ENCODE data around the gene GIT2. TPM values are rescaled to one million over a fixed set of nuclear protein-coding genes. Genes with fewer than 3 reads are reported as not detected.

GIT2 gene
- total RNA-seq, 1 donor from 2014 or later, result 43.0 TPM

GRCh38 chr12:109983432-109984142 lies 12.6 kb downstream of the GIT2 start:
- no peak for DNase-seq (ENCODE audit: extremely low spot score in 2 of 2)
- Histone ChIP-seq H3K4me1 (no peaks in the 10 kb centered on the region), H3K27ac (no peak overlapping the region), H3K9me3 (no peaks in the 10 kb centered on the region), H3K36me3 (peaks cover 0 to 67% of the 10 kb centered on the region in 2 donors), H3K27me3 (no peaks in the 10 kb centered on the region), H3K4me3 (no peak overlapping the region)
- intact Hi-C loops (cut with DNase I), result no loop called here
- TF ChIP-seq POLR2A (IDR thresholded peaks at IDR 0.05) (no peak), POLR2AphosphoS5 (IDR thresholded peaks at IDR 0.05; ENCODE audit: insufficient read depth in 1 of 2, low read depth in 1 of 2) (no peak), CTCF (IDR thresholded peaks at IDR 0.05) (no peak)

GRCh38 chr12:109982210-109982609 lies 14.0 kb downstream of the GIT2 start:
- Histone ChIP-seq H3K27ac (no peak overlapping the region), H3K9me3 (no peaks in the 10 kb centered on the region), H3K4me3 (no peak overlapping the region), H3K4me1 (no peaks in the 10 kb centered on the region), H3K36me3 (peaks cover 0 to 67% of the 10 kb centered on the region in 2 donors), H3K27me3 (no peaks in the 10 kb centered on the region)
- intact Hi-C loops (cut with DNase I), result no loop called here
- TF ChIP-seq CTCF (IDR thresholded peaks at IDR 0.05), result no peak
- no peak for TF ChIP-seq POLR2AphosphoS5 (IDR thresholded peaks at IDR 0.05; ENCODE audit: insufficient read depth in 1 of 2, low read depth in 1 of 2)
- TF ChIP-seq POLR2A (IDR thresholded peaks at IDR 0.05), result no peak
- DNase-seq (ENCODE audit: extremely low spot score in 2 of 2), result no peak

GRCh38 chr12:109981311-109981710 lies 14.9 kb downstream of the GIT2 start:
- TF ChIP-seq POLR2AphosphoS5 (IDR thresholded peaks at IDR 0.05; ENCODE audit: insufficient read depth in 1 of 2, low read depth in 1 of 2) (no peak), POLR2A (IDR thresholded peaks at IDR 0.05) (no peak), CTCF (IDR thresholded peaks at IDR 0.05) (no peak)
- Histone ChIP-seq H3K36me3 (peaks cover 0 to 75% of the 10 kb centered on the region in 2 donors), H3K27ac (no peak overlapping the region), H3K9me3 (no peaks in the 10 kb centered on the region), H3K4me3 (no peak overlapping the region), H3K27me3 (no peaks in the 10 kb centered on the region), H3K4me1 (no peaks in the 10 kb centered on the region)
- DNase-seq (ENCODE audit: extremely low spot score in 2 of 2), result no peak
- intact Hi-C loops (cut with DNase I), result no loop called here

- intact Hi-C loops (cut with DNase I), result no loop called here
- TF ChIP-seq CTCF (IDR thresholded peaks at IDR 0.05), result no peak
- TF ChIP-seq POLR2A (IDR thresholded peaks at IDR 0.05), result no peak
- Histone ChIP-seq H3K27ac (no peak overlapping the region), H3K36me3 (peaks cover 0 to 73% of the 10 kb centered on the region in 2 donors), H3K27me3 (no peaks in the 10 kb centered on the region), H3K4me1 (no peaks in the 10 kb centered on the region), H3K9me3 (no peaks in the 10 kb centered on the region), H3K4me3 (no peak overlapping the region)
- no peak for DNase-seq (ENCODE audit: extremely low spot score in 2 of 2)
These were observed 23.3 kb downstream of the GIT2 start for GRCh38 chr12:109972821-109973220.

GRCh38 chr12:109968801-109969200 lies 27.4 kb downstream of the GIT2 start:
- TF ChIP-seq POLR2A (IDR thresholded peaks at IDR 0.05), result no peak
- no peak for TF ChIP-seq CTCF (IDR thresholded peaks at IDR 0.05)
- no peak for TF ChIP-seq POLR2AphosphoS5 (IDR thresholded peaks at IDR 0.05; ENCODE audit: insufficient read depth in 1 of 2, low read depth in 1 of 2)
- no peak for DNase-seq (ENCODE audit: extremely low spot score in 2 of 2)
- H3K27me3 ChIP-seq, result no peaks in the 10 kb centered on the region
- intact Hi-C loops (cut with DNase I), result no loop called here
- peaks cover 0 to 54% of the 10 kb centered on the region in 2 donors for H3K36me3 ChIP-seq
- no peak overlapping the region for H3K27ac ChIP-seq
- no peaks in the 10 kb centered on the region for H3K4me1 ChIP-seq
- H3K9me3 ChIP-seq, result no peaks in the 10 kb centered on the region
- H3K4me3 ChIP-seq, result no peak overlapping the region
